Naive B cell (primary cell): ENCODE results near the gene PARP6. TPM values are rescaled to one million over a fixed set of nuclear protein-coding genes. Genes with fewer than 3 reads are reported as not detected.

Source experiments
- ATAC-seq, 2 donors: fragments of 150-1000 bp; cut with Tn5 transposase; 2 replicates each; pipeline ENCODE4 v1.10.0; 2021; ENCODE audit warnings: low read depth in 2 of 2, mild to moderate bottlenecking in 2 of 2, moderate library complexity in 2 of 2
- DNase-seq: peaks from one replicate; pipeline ENCODE4 v3.0.0; 2022
- H3K27ac Mint-ChIP-seq, 6 donors: one replicate each; pipeline ENCODE4 v1.8.0; 2020 to 2022; ENCODE audit warnings: mild to moderate bottlenecking in 6 of 6, mixed read lengths in 6 of 6, moderate library complexity in 5 of 6, inconsistent platforms in 2 of 6
- H3K27me3 Mint-ChIP-seq, 3 donors: one replicate each; pipeline ENCODE4 v1.8.0; 2021 to 2022; ENCODE audit warnings: mixed read lengths in 3 of 3, mild to moderate bottlenecking in 1 of 3
- H3K36me3 Mint-ChIP-seq, 2 donors: one replicate each; pipeline ENCODE4 v1.8.0; 2020 to 2022; ENCODE audit warnings: mixed read lengths in 2 of 2, inconsistent platforms in 1 of 2, mild to moderate bottlenecking in 1 of 2
- H3K4me1 Mint-ChIP-seq, 3 donors: one replicate each; pipeline ENCODE4 v1.8.0; 2020 to 2022; ENCODE audit warnings: mixed read lengths in 3 of 3, inconsistent platforms in 1 of 3, mild to moderate bottlenecking in 1 of 3, moderate library complexity in 1 of 3
- H3K4me3 Mint-ChIP-seq, 8 donors: one replicate each; pipeline ENCODE4 v1.8.0; 2020 to 2022; ENCODE audit warnings: mild to moderate bottlenecking in 8 of 8, mixed read lengths in 8 of 8, moderate library complexity in 8 of 8, inconsistent platforms in 2 of 8
- H3K9me3 Mint-ChIP-seq, 7 donors: one replicate each; pipeline ENCODE4 v1.8.0; 2020 to 2022; ENCODE audit warnings: mixed read lengths in 7 of 7, mild to moderate bottlenecking in 5 of 7, inconsistent platforms in 2 of 7, moderate library complexity in 1 of 7
- polyA plus RNA-seq, 6 donors: library from polyadenylated mRNA; unstranded; fragments of 300-500 nt; fragmentation: Illumina TruSeq; gene quantifications; one replicate each; pipeline ENCODE4 v1.2.3, GENCODE V29; 2021; ENCODE audit warnings: low read depth in 6 of 6

The PARP6 gene
- polyA plus RNA-seq, result 10 to 100 TPM; 22.5 to 55.4 (median 28.4) TPM

- Mint-ChIP-seq H3K4me1 (peaks cover 36 to 44% (median 42%) of the 10 kb centered on the region in 3 donors), H3K4me3 (peak within 1 kb of the TSS; percentile 86 to 96 (median 92)), H3K36me3 (peaks cover 0 to 1% of the 10 kb centered on the region in 2 donors), H3K27ac (peak within 1 kb of the TSS; percentile 90 to 97 (median 96)), H3K9me3 (no peaks in the 10 kb centered on the region), H3K27me3 (no peaks in the 10 kb centered on the region)
- DNase-seq, result peak; percentile 98
- peak; percentile 92 to 94 for ATAC-seq
Observed at GRCh38 chr15:72272213-72272996, at the start of gene PARP6. Gene PARP6, minus strand, starts transcription at chr15:72272554. Its CDS starts 5,077 bp downstream, at chr15:72267477.

GRCh38 chr15:72319985-72320671, 47.8 kb upstream of the PARP6 start, which contains the start of gene CELF6:
Gene CELF6, minus strand, starts transcription at chr15:72320157. Its CDS starts 283 bp downstream, at chr15:72319874.
- H3K4me3 Mint-ChIP-seq, result peak within 1 kb of the TSS; percentile 82 to 94 (median 87)
- DNase-seq (peak; percentile 92), ATAC-seq (peak; percentile 83 to 85)
- H3K4me1 Mint-ChIP-seq, result peaks cover 17 to 22% (median 20%) of the 10 kb centered on the region in 3 donors
- H3K27ac Mint-ChIP-seq, result peak within 1 kb of the TSS; percentile 90 to 99 (median 98)
- H3K36me3 Mint-ChIP-seq, result peaks cover 10 to 15% of the 10 kb centered on the region in 2 donors
- H3K9me3 Mint-ChIP-seq, result peaks cover 6 to 17% (median 10%) of the 10 kb centered on the region in 7 donors
- peaks cover 0 to 10% (median 4%) of the 10 kb centered on the region in 3 donors for H3K27me3 Mint-ChIP-seq

GRCh38 chr15:72319360-72319984, 47.1 kb upstream of the PARP6 start:
- Mint-ChIP-seq H3K4me3 (peak overlapping the region; percentile 61 to 90 (median 84)), H3K27me3 (peaks cover 0 to 10% (median 4%) of the 10 kb centered on the region in 3 donors), H3K27ac (peak overlapping the region; percentile 88 to 96 (median 92)), H3K9me3 (peaks cover 1 to 14% (median 6%) of the 10 kb centered on the region in 7 donors), H3K4me1 (peaks cover 17 to 22% (median 20%) of the 10 kb centered on the region in 3 donors), H3K36me3 (peaks cover 7 to 8% of the 10 kb centered on the region in 2 donors)
- ATAC-seq (peak; percentile 5 to 11), DNase-seq (peak; percentile 52)

GRCh38 chr15:72318408-72318942, 46.1 kb upstream of the PARP6 start:
- Mint-ChIP-seq H3K4me1 (peaks cover 17 to 22% (median 20%) of the 10 kb centered on the region in 3 donors), H3K4me3 (peak overlapping the region; percentile 68 to 90 (median 82)), H3K27me3 (peaks cover 0 to 5% (median 4%) of the 10 kb centered on the region in 3 donors), H3K36me3 (no peaks in the 10 kb centered on the region), H3K27ac (peak overlapping the region; percentile 62 to 96 (median 92)), H3K9me3 (peaks cover 0 to 8% (median 0%) of the 10 kb centered on the region in 7 donors)
- DNase-seq (no peak), ATAC-seq (no peak)

- H3K4me1 Mint-ChIP-seq, result peaks cover 16 to 20% (median 19%) of the 10 kb centered on the region in 3 donors
- DNase-seq, result no peak
- no peaks in the 10 kb centered on the region for H3K36me3 Mint-ChIP-seq
- ATAC-seq, result no peak
- no peak overlapping the region for H3K27ac Mint-ChIP-seq
- peaks cover 0 to 8% (median 0%) of the 10 kb centered on the region in 7 donors for H3K9me3 Mint-ChIP-seq
- H3K27me3 Mint-ChIP-seq, result peaks cover 0 to 5% (median 4%) of the 10 kb centered on the region in 3 donors
- H3K4me3 Mint-ChIP-seq, result no peak overlapping the region
Observed at GRCh38 chr15:72315706-72316370, 43.5 kb upstream of the PARP6 start.

GRCh38 chr15:72313881-72314280, 41.5 kb upstream of the PARP6 start:
- Mint-ChIP-seq H3K27me3 (peaks cover 0 to 2% (median 0%) of the 10 kb centered on the region in 3 donors), H3K4me3 (no peak overlapping the region), H3K27ac (peak overlapping the region in 2 of 6 donors; percentile 32 to 90), H3K9me3 (peaks cover 0 to 4% (median 0%) of the 10 kb centered on the region in 7 donors), H3K36me3 (no peaks in the 10 kb centered on the region), H3K4me1 (peaks cover 5 to 9% (median 6%) of the 10 kb centered on the region in 3 donors)
- DNase-seq, result no peak
- no peak for ATAC-seq

GRCh38 chr15:72313448-72313840, 41.1 kb upstream of the PARP6 start:
- no peaks in the 10 kb centered on the region for H3K9me3 Mint-ChIP-seq
- no peaks in the 10 kb centered on the region for H3K27me3 Mint-ChIP-seq
- ATAC-seq (no peak), DNase-seq (no peak)
- no peaks in the 10 kb centered on the region for H3K36me3 Mint-ChIP-seq
- H3K27ac Mint-ChIP-seq, result peak overlapping the region in 3 of 6 donors; percentile 21 to 90 (median 32)
- no peak overlapping the region for H3K4me3 Mint-ChIP-seq
- peaks cover under 1 to 5% (median 2%) of the 10 kb centered on the region in 3 donors for H3K4me1 Mint-ChIP-seq

- H3K36me3 Mint-ChIP-seq, result no peaks in the 10 kb centered on the region
- peak overlapping the region in 4 of 6 donors; percentile 19 to 75 (median 36) for H3K27ac Mint-ChIP-seq
- H3K9me3 Mint-ChIP-seq, result no peaks in the 10 kb centered on the region
- peak; percentile 90 to 92 for ATAC-seq
- no peaks in the 10 kb centered on the region for H3K4me1 Mint-ChIP-seq
- peak; percentile 56 for DNase-seq
- H3K27me3 Mint-ChIP-seq, result no peaks in the 10 kb centered on the region
- H3K4me3 Mint-ChIP-seq, result no peak overlapping the region
Observed at GRCh38 chr15:72312605-72313447, 40.5 kb upstream of the PARP6 start.

- H3K27me3 Mint-ChIP-seq, result no peaks in the 10 kb centered on the region
- peak overlapping the region in 1 of 6 donors; percentile 29 for H3K27ac Mint-ChIP-seq
- DNase-seq (no peak), ATAC-seq (no peak)
- peak overlapping the region in 1 of 8 donors; percentile 50 for H3K4me3 Mint-ChIP-seq
- H3K36me3 Mint-ChIP-seq, result peaks cover 0 to 6% of the 10 kb centered on the region in 2 donors
- peaks cover 0 to 5% (median 5%) of the 10 kb centered on the region in 3 donors for H3K4me1 Mint-ChIP-seq
- H3K9me3 Mint-ChIP-seq, result no peaks in the 10 kb centered on the region
Observed at GRCh38 chr15:72307026-72307425, 34.7 kb upstream of the PARP6 start.

GRCh38 chr15:72306211-72306785, 33.9 kb upstream of the PARP6 start:
- peak overlapping the region in 3 of 6 donors; percentile 29 to 90 (median 87) for H3K27ac Mint-ChIP-seq

GRCh38 chr15:72304596-72304995, 32.2 kb upstream of the PARP6 start:
- Mint-ChIP-seq H3K27me3 (no peaks in the 10 kb centered on the region), H3K4me1 (peaks cover 0 to 5% (median 5%) of the 10 kb centered on the region in 3 donors), H3K9me3 (no peaks in the 10 kb centered on the region), H3K36me3 (peaks cover 0 to 6% of the 10 kb centered on the region in 2 donors), H3K27ac (peak overlapping the region in 4 of 6 donors; percentile 24 to 60 (median 38)), H3K4me3 (no peak overlapping the region)
- ATAC-seq (no peak), DNase-seq (no peak)

More at GRCh38 chr15:72306211-72306785, 33.9 kb upstream of the PARP6 start:
- DNase-seq (peak; percentile 23), ATAC-seq (peak; percentile 85 to 87)
- H3K36me3 Mint-ChIP-seq, result peaks cover 0 to 6% of the 10 kb centered on the region in 2 donors
- H3K4me3 Mint-ChIP-seq, result no peak overlapping the region
- H3K9me3 Mint-ChIP-seq, result no peaks in the 10 kb centered on the region
- H3K27me3 Mint-ChIP-seq, result no peaks in the 10 kb centered on the region
- peaks cover 0 to 5% (median 5%) of the 10 kb centered on the region in 3 donors for H3K4me1 Mint-ChIP-seq
